Bronchial epithelial cell (primary cell): Measurements from ENCODE around the gene IL17B. TPM values are rescaled to one million over a fixed set of nuclear protein-coding genes. Genes with fewer than 3 reads are reported as not detected.
"Not testable (repeated sequence)": the region's sequence is repeated elsewhere in the genome, so short reads cannot be mapped to it uniquely, and the experiment has no call there.

ENCODE experiments used
- DNase-seq: peaks from one replicate; pipeline ENCODE4 v3.0.0-alpha.2; 2010; ENCODE audit warnings: low read depth
- FAIRE-seq: peaks from 2 replicates; lab custom pipeline; 2011; peaks lifted over from hg19 to GRCh38; lab: Jason Lieb, UNC
- H3K27me3 ChIP-seq: 2 replicates; pipeline ENCODE4 v1.5.1; 2011; ENCODE audit warnings: low read length; ENCODE audit not compliant: control insufficient read depth, insufficient read depth
- H3K36me3 ChIP-seq: 2 replicates; pipeline ENCODE4 v1.5.1; 2011; ENCODE audit warnings: low read length; ENCODE audit not compliant: control insufficient read depth, insufficient read depth
- H3K4me3 ChIP-seq: 2 replicates; pipeline ENCODE4 v1.5.1; 2011; ENCODE audit warnings: mild to moderate bottlenecking, low read depth, low read length, control low read depth
- CTCF ChIP-seq: IDR thresholded peaks from 2 replicates; pipeline ENCODE4 v1.5.1; 2011; ENCODE audit warnings: mild to moderate bottlenecking, moderate library complexity, low read length, control low read depth, inconsistent platforms; ENCODE audit not compliant: insufficient read depth, severe bottlenecking
- total RNA-seq: library from RNA; depleted of rRNA; stranded (reverse); fragments of >200 nt; gene quantifications from 2 replicates; pipeline ENCODE4 v1.2.1, GENCODE V29; 2014

IL17B gene
- total RNA-seq, 1 donor from 2014 or later: not detected

- TF ChIP-seq CTCF: no peak
- peak; percentile 19 for DNase-seq
- H3K27me3 ChIP-seq: no peaks in the 10 kb centered on the region
- H3K36me3 ChIP-seq: no peaks in the 10 kb centered on the region
- H3K4me3 ChIP-seq: no peak overlapping the region
- FAIRE-seq: no peak
Measured at GRCh38 chr5:149399775-149400174, 20.7 kb upstream of the IL17B start.

DNA sequence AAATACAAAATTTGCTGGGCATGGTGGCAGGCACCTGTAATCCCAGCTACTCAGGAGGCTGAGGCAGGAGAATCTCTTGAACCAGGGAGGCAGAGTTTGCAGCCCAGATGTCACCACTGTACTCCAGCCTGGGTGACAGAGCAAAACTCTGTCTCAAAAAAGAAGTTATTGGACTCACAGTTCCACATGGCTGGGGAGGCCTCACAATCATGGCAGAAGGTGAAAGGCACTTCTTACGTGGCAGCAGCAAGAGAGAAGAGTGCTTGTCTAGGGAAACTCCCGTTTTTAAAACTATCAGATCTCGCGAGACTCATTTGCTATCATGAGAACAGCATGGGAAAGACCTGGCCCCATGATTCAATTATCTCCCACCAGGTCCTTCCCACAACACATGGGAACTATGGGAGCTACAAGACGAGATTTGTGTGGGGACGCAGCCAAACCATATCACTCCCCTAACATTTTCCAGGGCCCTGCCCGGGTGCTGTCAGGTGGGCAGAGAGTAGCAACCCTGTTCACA is 19.7 kb upstream of the IL17B start:
- H3K27me3 ChIP-seq, H3K36me3 ChIP-seq, H3K4me3 ChIP-seq, DNase-seq, FAIRE-seq: not testable (repeated sequence)

- FAIRE-seq: no peak
- H3K4me3 ChIP-seq: no peak overlapping the region
- TF ChIP-seq CTCF: no peak
Measured at GRCh38 chr5:149397530-149397929, 18.4 kb upstream of the IL17B start.

DNA sequence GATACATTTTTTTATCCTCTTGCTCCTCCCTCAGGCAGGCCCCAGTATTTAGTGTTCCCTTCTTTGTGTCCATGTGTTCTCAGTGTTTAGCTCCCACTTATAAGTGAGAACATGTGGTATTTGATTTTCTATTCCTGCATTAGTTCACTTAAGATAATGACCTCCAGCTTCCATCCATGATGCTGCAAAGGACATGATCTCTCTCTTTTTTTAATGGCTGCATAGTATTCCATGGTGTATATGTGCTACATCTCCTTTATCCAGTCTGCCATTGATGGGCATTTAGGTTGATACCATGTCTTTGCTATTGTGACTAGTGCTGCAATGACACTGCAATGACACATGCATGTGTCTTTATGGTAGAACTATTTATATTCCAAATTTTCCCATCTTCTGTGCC is 15.9 kb upstream of the IL17B start:
- not testable (repeated sequence) for DNase-seq, H3K4me3 ChIP-seq, H3K27me3 ChIP-seq, H3K36me3 ChIP-seq, FAIRE-seq

More at GRCh38 chr5:149397530-149397929, 18.4 kb upstream of the IL17B start:
- Histone ChIP-seq H3K27me3 (no peaks in the 10 kb centered on the region), H3K36me3 (no peaks in the 10 kb centered on the region)
- DNase-seq: no peak

- Histone ChIP-seq H3K4me3 (no peak overlapping the region), H3K27me3 (no peaks in the 10 kb centered on the region), H3K36me3 (no peaks in the 10 kb centered on the region)
- FAIRE-seq (no peak), DNase-seq (peak; percentile 73)
- no peak for TF ChIP-seq CTCF
Measured at GRCh38 chr5:149392718-149393117, 13.6 kb upstream of the IL17B start.

GRCh38 chr5:149391524-149391923 is 12.4 kb upstream of the IL17B start:
- FAIRE-seq (peak; percentile 73), DNase-seq (no peak)
- no peaks in the 10 kb centered on the region for H3K36me3 ChIP-seq
- no peak for TF ChIP-seq CTCF
- no peaks in the 10 kb centered on the region for H3K27me3 ChIP-seq
- no peak overlapping the region for H3K4me3 ChIP-seq

GRCh38 chr5:149391076-149391475 is 12.0 kb upstream of the IL17B start:
- H3K4me3 ChIP-seq, DNase-seq, FAIRE-seq, H3K36me3 ChIP-seq, H3K27me3 ChIP-seq: not testable (repeated sequence)
